ENCODE data around the gene STK39.

GRCh38 chr2:168217920-168218319 lies 29.5 kb downstream of the STK39 start:
- no peak for TF ChIP-seq CTCF (conservative IDR thresholded peaks at IDR 0.05; ENCODE audit: low read depth, low read length)
- TF ChIP-seq EZH2 (IDR thresholded peaks at IDR 0.05; ENCODE audit: borderline replicate concordance, low read depth, low read length, poor library complexity, severe bottlenecking) = no peak

Measured in A673 (cell line).